ENCODE measurements around the gene KDM1A. TPM values are rescaled to one million over a fixed set of nuclear protein-coding genes. Genes with fewer than 3 reads are reported as not detected.

The KDM1A gene
- total and polyA plus RNA-seq, 9 of the 15 experiments (the other 6 are each of a cell fraction or from before 2014, with no cell fraction given): 59.2 to 181 (median 168) TPM

DNA sequence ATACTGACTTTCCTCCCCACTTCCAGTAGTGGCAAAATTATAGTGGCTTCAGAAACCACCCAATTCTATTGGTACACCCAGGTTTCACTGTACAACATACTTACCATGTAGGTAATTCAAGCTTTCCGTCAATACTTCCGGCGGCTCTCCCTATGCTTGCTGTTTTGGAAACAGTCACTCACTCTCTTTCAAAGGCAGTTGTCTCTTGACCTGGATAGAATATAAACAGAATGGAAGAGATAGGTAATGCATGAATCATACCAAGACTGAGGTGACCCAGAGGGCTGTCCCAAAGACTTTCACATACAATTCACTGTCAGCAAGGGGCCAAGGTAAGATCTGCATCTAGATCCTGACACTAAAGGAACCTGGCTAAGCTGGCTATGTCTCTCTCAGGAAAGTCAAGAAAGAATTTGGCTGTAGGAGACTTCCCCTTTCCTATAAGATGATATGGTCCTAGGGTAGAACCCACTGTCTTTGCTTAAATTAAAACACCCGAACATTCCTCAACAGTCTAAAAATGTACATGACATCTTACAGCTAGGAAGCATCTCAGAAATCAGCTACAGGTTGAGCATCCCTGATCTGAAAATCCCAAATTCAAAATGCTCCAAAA, 89.8 kb downstream of the KDM1A start:
- WGBS (ENCODE audit: insufficient coverage, low coverage, missing lambda C conversion rate): 81% methylated on average over 4 of the region's 4 CpGs
- CTCF ChIA-PET (ENCODE audit: low intra/inter-chr PET ratio): no interaction called here
- TF ChIP-seq HDAC2 (IDR thresholded peaks at IDR 0.05) (no peak), SPI1 (IDR thresholded peaks at IDR 0.05; ENCODE audit: borderline replicate concordance, low read depth, low read length) (peak; percentile 67; the same call in 1 of the 2 replicates), PRDM10 (IDR thresholded peaks at IDR 0.05; ENCODE audit: partially characterized antibody) (peak; percentile 15)
- Histone ChIP-seq H3K4me1 (replicated peaks in 1 of 2; ENCODE audit: control insufficient read depth in 2 of 2, insufficient read depth in 2 of 2, low read length in 2 of 2) (peaks cover 22 to 31% of the 10 kb centered on the region in 2 experiments), H3K9me3 (replicated peaks; ENCODE audit: control insufficient read depth, insufficient read depth, low read depth, low read length) (no peaks in the 10 kb centered on the region), H3K27ac (ENCODE audit: extremely low read depth, low read depth, low read length) (no peak overlapping the region), H2AFZ (ENCODE audit: low read depth, low read length) (no peak overlapping the region), H3K4me3 (no peak overlapping the region), H4K20me1 (replicated peaks; ENCODE audit: control insufficient read depth, insufficient read depth, low read length) (0 out of 2 replicates have a peak, but pooled peaks cover 4% of the 10 kb centered on the region), H3K27me3 (ENCODE audit: control insufficient read depth in 2 of 2, insufficient read depth in 2 of 2, low read length in 2 of 2) (no peaks in the 10 kb centered on the region), H3K9ac (ENCODE audit: insufficient read depth in 1 of 2, low read depth in 2 of 2, low read length in 2 of 2) (no peak overlapping the region), H3K79me2 (ENCODE audit: control insufficient read depth, insufficient read depth, low read length) (peaks cover 30% of the 10 kb centered on the region), H3K4me2 (ENCODE audit: insufficient read depth, low read length) (no peak overlapping the region), H3K9me1 (ENCODE audit: control insufficient read depth, insufficient read depth, low read length) (no peaks in the 10 kb centered on the region), H3K36me3 (ENCODE audit: control insufficient read depth, insufficient read depth, low read length) (peaks cover 14% of the 10 kb centered on the region; the same call in 2 of the 3 replicates)
- ATAC-seq (no peak), DNase-seq (ENCODE audit: extremely low read depth in 1 of 4, low spot score in 3 of 4) (no peak), FAIRE-seq (no peak)
- no TSS peak for BruUV-seq (replicated peaks)
- POLR2A ChIA-PET: interaction anchor here (0.5 to 2.5 kb wide), 4 partner anchors 8 to 152 kb away, joined by 3 to 9 read pairs (median 4); no protein-coding TSS in a partner anchor
- intact Hi-C loops (cut with micrococcal nuclease): no loop called here
- in situ Hi-C loops (cut with MboI): no loop called here

All from K562 (cell line).